ENCODE measurements around the gene NPIPA5. TPM values are rescaled to one million over a fixed set of nuclear protein-coding genes. Genes with fewer than 3 reads are reported as not detected.
"Not testable (repeated sequence)": the region's sequence is repeated elsewhere in the genome, so short reads cannot be mapped to it uniquely, and the experiment has no call there.

The NPIPA5 gene
- total RNA-seq, 2 experiments from 2014 or later, result 0.74 to 1.0 TPM

DNA sequence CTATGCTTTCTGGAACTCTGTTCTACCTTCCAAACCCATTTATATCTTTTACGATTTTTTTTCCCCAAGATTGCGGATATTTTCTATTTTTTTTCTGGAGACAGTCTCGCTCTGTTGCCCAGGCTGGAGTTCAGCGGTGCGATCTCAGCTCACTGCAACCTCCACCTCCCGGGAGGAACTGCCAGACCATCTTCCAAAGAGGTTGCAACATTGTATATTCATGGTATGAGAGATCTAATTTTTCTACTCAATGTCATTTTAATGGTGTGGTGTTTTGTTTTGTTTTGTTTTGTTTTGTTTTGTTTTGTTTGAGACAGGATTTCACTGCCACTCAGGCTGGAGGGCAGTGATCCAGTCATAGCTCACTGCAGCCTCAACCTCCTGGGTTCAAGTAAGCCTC is 47.8 kb upstream of the NPIPA5 start:
- no peaks in the 10 kb centered on the region for H3K27me3 ChIP-seq (ENCODE audit: control insufficient read depth in 1 of 2, insufficient read depth in 2 of 2, low read length in 2 of 2)
- Mint-ChIP-seq H3K9me3 (no peaks in the 10 kb centered on the region), H3K4me3 (no peak overlapping the region), H3K36me3 (ENCODE audit: low read depth) (no peaks in the 10 kb centered on the region), H3K27ac (no peak overlapping the region), H3K4me1 (ENCODE audit: low read depth) (no peaks in the 10 kb centered on the region), H3K27me3 (peaks cover 9% of the 10 kb centered on the region)
- CTCF ChIA-PET, result no interaction called here
- ATAC-seq (ENCODE audit: poor library complexity) (no peak), DNase-seq (no peak)
- H3K4me1 ChIP-seq (ENCODE audit: insufficient read depth, low read length), result no peaks in the 10 kb centered on the region
- no peak overlapping the region for H3K27ac ChIP-seq (ENCODE audit: low read depth in 1 of 2, low read length in 2 of 2)
- intact Hi-C loops (cut with DNase I, micrococcal nuclease), result loop anchor here (2.0 to 10.0 kb wide), 5 partner anchors 165 to 701 kb away; partner anchors contain the start of gene MARF1 (in 1 of the 2)
- H3K4me3 ChIP-seq (ENCODE audit: low read length), result no peak overlapping the region
- no peak for TF ChIP-seq CTCF (IDR thresholded peaks at IDR 0.05)
- POLR2A ChIA-PET, result no interaction called here
- H3K36me3 ChIP-seq (ENCODE audit: insufficient read depth, low read length), result no peaks in the 10 kb centered on the region
- H3K9me3 ChIP-seq (ENCODE audit: control insufficient read depth in 1 of 2, insufficient read depth in 1 of 2, low read length in 2 of 2), result no peaks in the 10 kb centered on the region

DNA sequence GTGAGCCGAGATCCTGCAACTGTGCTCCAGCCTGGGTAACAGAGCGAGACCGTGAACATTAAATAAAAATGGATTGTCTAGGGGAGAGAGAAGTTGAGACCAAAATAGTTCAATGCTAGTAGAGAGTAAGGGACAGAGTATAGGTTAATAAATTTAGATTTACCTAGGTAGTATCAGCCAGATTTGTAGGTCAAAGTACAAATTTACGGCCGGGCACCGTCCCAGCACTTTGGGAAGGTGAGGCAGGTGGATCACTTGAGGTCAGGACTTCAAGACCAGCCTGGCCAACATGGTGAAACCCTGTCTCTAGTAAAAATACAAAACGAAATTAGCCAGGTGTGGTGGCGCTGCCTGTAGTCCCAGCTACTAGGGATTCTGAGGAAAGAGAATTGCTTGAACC is 44.1 kb upstream of the NPIPA5 start:
- DNase-seq (no peak), ATAC-seq (ENCODE audit: poor library complexity) (no peak)
- H3K9me3 Mint-ChIP-seq, result no peaks in the 10 kb centered on the region
- Histone ChIP-seq H3K27ac (ENCODE audit: low read depth in 1 of 2, low read length in 2 of 2) (no peak overlapping the region), H3K36me3 (ENCODE audit: insufficient read depth, low read length) (no peaks in the 10 kb centered on the region), H3K9me3 (ENCODE audit: control insufficient read depth in 1 of 2, insufficient read depth in 1 of 2, low read length in 2 of 2) (no peaks in the 10 kb centered on the region), H3K27me3 (ENCODE audit: control insufficient read depth in 1 of 2, insufficient read depth in 2 of 2, low read length in 2 of 2) (no peaks in the 10 kb centered on the region), H3K4me3 (ENCODE audit: low read length) (no peak overlapping the region), H3K4me1 (ENCODE audit: insufficient read depth, low read length) (no peaks in the 10 kb centered on the region)
- no peaks in the 10 kb centered on the region for H3K4me1 Mint-ChIP-seq (ENCODE audit: low read depth)
- no peaks in the 10 kb centered on the region for H3K36me3 Mint-ChIP-seq (ENCODE audit: low read depth)
- intact Hi-C loops (cut with DNase I, micrococcal nuclease), result loop anchor here in 1 of 2 experiments (10.0 kb wide), 1 partner anchor 173 kb away; no protein-coding TSS in a partner anchor
- H3K27me3 Mint-ChIP-seq, result peaks cover 9% of the 10 kb centered on the region
- no peak for TF ChIP-seq CTCF (IDR thresholded peaks at IDR 0.05)
- ChIA-PET CTCF (no interaction called here), POLR2A (no interaction called here)
- H3K27ac Mint-ChIP-seq, result no peak overlapping the region
- no peak overlapping the region for H3K4me3 Mint-ChIP-seq

- H3K27me3 Mint-ChIP-seq; ATAC-seq (ENCODE audit: poor library complexity); H3K27me3 ChIP-seq (ENCODE audit: control insufficient read depth in 1 of 2, insufficient read depth in 2 of 2, low read length in 2 of 2); CTCF ChIA-PET; H3K36me3 ChIP-seq (ENCODE audit: insufficient read depth, low read length); H3K4me3 ChIP-seq (ENCODE audit: low read length); POLR2A ChIA-PET; H3K4me1 Mint-ChIP-seq (ENCODE audit: low read depth); H3K9me3 ChIP-seq (ENCODE audit: control insufficient read depth in 1 of 2, insufficient read depth in 1 of 2, low read length in 2 of 2); H3K36me3 Mint-ChIP-seq (ENCODE audit: low read depth); H3K27ac Mint-ChIP-seq; DNase-seq; H3K4me1 ChIP-seq (ENCODE audit: insufficient read depth, low read length); H3K9me3 Mint-ChIP-seq; H3K4me3 Mint-ChIP-seq; H3K27ac ChIP-seq (ENCODE audit: low read depth in 1 of 2, low read length in 2 of 2): not testable (repeated sequence)
- intact Hi-C loops (cut with DNase I, micrococcal nuclease), result loop anchor here in 1 of 2 experiments (10.0 kb wide), 1 partner anchor 173 kb away; no protein-coding TSS in a partner anchor
Observed at GRCh38 chr16:15421696-15422095, 43.6 kb upstream of the NPIPA5 start.

DNA sequence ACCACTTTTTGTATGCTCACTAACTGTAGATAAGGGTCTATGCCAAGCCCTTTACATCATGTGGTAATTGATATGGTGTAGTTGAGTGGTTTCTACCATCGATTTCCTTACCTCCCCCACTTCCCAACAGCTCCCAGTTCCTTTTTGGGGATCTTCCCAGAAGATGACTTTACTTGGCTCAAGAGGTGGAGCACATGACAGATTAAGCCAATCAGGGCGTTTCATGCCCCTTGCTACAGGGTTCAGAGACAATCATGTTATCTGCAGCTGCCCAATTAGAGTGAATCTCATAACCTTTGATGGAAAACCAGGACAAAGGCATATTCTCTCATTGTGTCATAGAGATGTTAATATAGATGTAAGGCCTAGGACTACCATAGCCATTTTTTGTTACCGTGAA is 40.1 kb upstream of the NPIPA5 start:
- H3K9me3 Mint-ChIP-seq, result no peaks in the 10 kb centered on the region
- H3K4me3 Mint-ChIP-seq, result no peak overlapping the region
- DNase-seq (no peak), ATAC-seq (ENCODE audit: poor library complexity) (no peak)
- intact Hi-C loops (cut with DNase I, micrococcal nuclease), result no loop called here
- no peaks in the 10 kb centered on the region for H3K36me3 ChIP-seq (ENCODE audit: insufficient read depth, low read length)
- no peaks in the 10 kb centered on the region for H3K4me1 ChIP-seq (ENCODE audit: insufficient read depth, low read length)
- ChIA-PET POLR2A (no interaction called here), CTCF (no interaction called here)
- H3K27me3 Mint-ChIP-seq, result no peaks in the 10 kb centered on the region
- H3K27ac ChIP-seq (ENCODE audit: low read depth in 1 of 2, low read length in 2 of 2), result no peak overlapping the region
- H3K27ac Mint-ChIP-seq, result no peak overlapping the region
- TF ChIP-seq CTCF (IDR thresholded peaks at IDR 0.05), result no peak
- H3K36me3 Mint-ChIP-seq (ENCODE audit: low read depth), result no peaks in the 10 kb centered on the region
- no peaks in the 10 kb centered on the region for H3K4me1 Mint-ChIP-seq (ENCODE audit: low read depth)
- H3K27me3 ChIP-seq (ENCODE audit: control insufficient read depth in 1 of 2, insufficient read depth in 2 of 2, low read length in 2 of 2), result no peaks in the 10 kb centered on the region
- no peaks in the 10 kb centered on the region for H3K9me3 ChIP-seq (ENCODE audit: control insufficient read depth in 1 of 2, insufficient read depth in 1 of 2, low read length in 2 of 2)
- H3K4me3 ChIP-seq (ENCODE audit: low read length), result no peak overlapping the region
